ENCODE results near the gene INS.

The INS gene

GRCh38 chr11:2200536-2200935, 39.5 kb upstream of the INS start:
- H3K27me3 ChIP-seq (replicated peaks): no peaks in the 10 kb centered on the region
- H3K4me3 ChIP-seq (ENCODE audit: low read depth, low read length): no peak overlapping the region
- DNase-seq: no peak
- no peak overlapping the region for H3K27ac ChIP-seq
- in situ Hi-C loops (cut with HindIII; ENCODE audit: low pct_ligation_motif_present, low sequenced_read_pairs): no loop called here
- no peaks in the 10 kb centered on the region for H3K36me3 ChIP-seq (replicated peaks)
- no peak for TF ChIP-seq CTCF (IDR thresholded peaks at IDR 0.05; ENCODE audit: low read depth, low read length, missing control alignments)

- in situ Hi-C loops (cut with HindIII; ENCODE audit: low pct_ligation_motif_present, low sequenced_read_pairs): no loop called here
Observed at GRCh38 chr11:2199466-2200341, 38.7 kb upstream of the INS start.

DNA sequence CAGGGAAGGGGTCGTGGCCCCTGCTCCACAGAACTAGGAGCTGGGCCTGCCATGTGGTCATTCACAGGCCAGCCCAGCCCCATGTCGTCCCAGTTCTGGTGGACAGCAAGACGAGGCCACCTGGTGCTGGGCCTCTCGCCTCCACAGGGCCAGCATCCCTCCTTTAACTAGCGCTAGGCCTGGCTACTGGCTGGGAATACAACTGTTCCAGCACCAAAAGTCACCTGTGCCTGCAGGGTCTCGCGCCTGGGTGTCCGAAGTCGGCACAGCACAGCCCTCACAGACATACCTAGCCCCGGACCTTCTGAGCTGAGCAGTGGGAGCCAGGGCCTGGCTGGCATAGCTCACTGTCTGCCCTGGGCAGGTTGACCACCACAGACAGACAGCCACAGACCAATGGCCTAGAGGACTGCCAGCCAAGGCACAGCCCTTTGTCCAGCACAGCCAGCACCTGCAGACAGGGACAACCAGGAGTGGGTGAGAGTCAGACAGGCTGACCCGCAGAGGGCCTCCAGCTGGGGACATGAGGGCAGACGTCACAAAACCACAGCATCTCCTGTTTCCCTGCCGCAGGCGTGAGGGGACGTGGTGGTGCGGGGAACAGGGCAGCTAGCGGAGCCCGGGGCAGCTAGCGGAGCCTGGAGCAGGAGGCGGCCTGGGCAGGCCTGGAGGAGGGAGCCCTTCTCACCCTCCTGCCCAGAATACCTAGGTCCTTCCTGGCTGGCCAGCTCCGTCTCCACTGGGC, 37.8 kb upstream of the INS start:
- no peaks in the 10 kb centered on the region for H3K27me3 ChIP-seq (replicated peaks)

More at GRCh38 chr11:2199466-2200341, 38.7 kb upstream of the INS start:
- Histone ChIP-seq H3K4me3 (ENCODE audit: low read depth, low read length) (no peak overlapping the region), H3K27ac (no peak overlapping the region), H3K36me3 (replicated peaks) (no peaks in the 10 kb centered on the region), H3K27me3 (replicated peaks) (no peaks in the 10 kb centered on the region)
- no peak for TF ChIP-seq CTCF (IDR thresholded peaks at IDR 0.05; ENCODE audit: low read depth, low read length, missing control alignments)
- no peak for DNase-seq

DNA sequence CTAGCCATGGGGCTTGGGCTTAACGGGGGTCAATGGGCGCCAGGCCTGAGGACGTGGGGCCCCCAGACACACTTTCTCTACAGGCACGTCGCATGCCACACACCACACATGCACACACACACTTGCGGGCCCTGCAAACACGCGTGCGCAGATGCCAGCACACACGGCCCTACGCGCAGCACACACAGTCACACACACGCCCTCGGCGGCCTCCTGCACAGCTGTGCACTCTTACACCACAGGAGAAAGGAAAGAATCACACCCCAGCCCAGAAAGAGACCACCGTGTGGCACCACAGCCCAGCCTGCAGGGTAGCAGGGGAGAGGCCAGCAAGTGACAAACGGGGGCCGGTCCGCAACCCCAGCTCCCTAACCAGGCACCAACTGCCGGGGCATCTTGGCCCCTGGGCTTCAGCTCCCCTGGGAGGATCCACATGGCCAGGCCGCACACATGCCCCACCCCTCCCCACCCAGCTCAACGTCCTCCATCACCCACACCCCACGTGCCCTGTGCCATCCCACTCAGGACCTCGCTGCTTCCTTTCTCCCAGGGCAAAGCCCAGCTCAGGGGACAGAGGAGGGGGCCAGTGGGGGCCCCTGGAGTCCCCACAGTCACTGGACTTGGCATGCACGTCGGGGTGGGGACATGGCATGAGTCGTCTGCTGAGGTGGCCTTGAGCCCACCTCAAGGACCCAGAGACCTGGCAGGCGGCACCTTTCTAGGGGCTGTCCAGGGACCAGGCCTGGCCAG, 36.9 kb upstream of the INS start:
- no peak for DNase-seq
- Histone ChIP-seq H3K4me3 (ENCODE audit: low read depth, low read length) (no peak overlapping the region), H3K36me3 (replicated peaks) (no peaks in the 10 kb centered on the region), H3K27me3 (replicated peaks) (no peaks in the 10 kb centered on the region), H3K27ac (no peak overlapping the region)
- no peak for TF ChIP-seq CTCF (IDR thresholded peaks at IDR 0.05; ENCODE audit: low read depth, low read length, missing control alignments)
- in situ Hi-C loops (cut with HindIII; ENCODE audit: low pct_ligation_motif_present, low sequenced_read_pairs): no loop called here

More for the DNA sequence above, 37.8 kb upstream of the INS start:
- H3K27ac ChIP-seq: no peak overlapping the region
- in situ Hi-C loops (cut with HindIII; ENCODE audit: low pct_ligation_motif_present, low sequenced_read_pairs): no loop called here
- no peak overlapping the region for H3K4me3 ChIP-seq (ENCODE audit: low read depth, low read length)
- no peak for DNase-seq
- no peaks in the 10 kb centered on the region for H3K36me3 ChIP-seq (replicated peaks)
- no peak for TF ChIP-seq CTCF (IDR thresholded peaks at IDR 0.05; ENCODE audit: low read depth, low read length, missing control alignments)

GRCh38 chr11:2196970-2197770, 36.2 kb upstream of the INS start:
- H3K27me3 ChIP-seq (replicated peaks): no peaks in the 10 kb centered on the region
- no peak overlapping the region for H3K4me3 ChIP-seq (ENCODE audit: low read depth, low read length)
- TF ChIP-seq CTCF (IDR thresholded peaks at IDR 0.05; ENCODE audit: low read depth, low read length, missing control alignments): peak; percentile 93
- H3K27ac ChIP-seq: no peak overlapping the region
- in situ Hi-C loops (cut with HindIII; ENCODE audit: low pct_ligation_motif_present, low sequenced_read_pairs): no loop called here
- peak; percentile 56 for DNase-seq
- H3K36me3 ChIP-seq (replicated peaks): no peaks in the 10 kb centered on the region

Data from brain microvascular endothelial cell (primary cell).